Ascending aorta (tissue), 2 donors: Measurements from ENCODE around the gene ADGRG1. TPM values are rescaled to one million over a fixed set of nuclear protein-coding genes. Genes with fewer than 3 reads are reported as not detected.

Source experiments
- DNase-seq, 2 donors: peaks; one replicate each; pipeline ENCODE4 v3.0.0-alpha.2; 2019; ENCODE audit warnings: low spot score in 2 of 2
- H3K27ac ChIP-seq, 2 donors: fragments of 200-600 bp; sonication (generic); one replicate each; pipeline ENCODE4 v1.5.1; 2016 to 2017; ENCODE audit warnings: mild to moderate bottlenecking in 1 of 2
- H3K27me3 ChIP-seq: fragments of 200-600 bp; sonication (generic); one replicate; pipeline ENCODE4 v1.5.1; 2017
- H3K36me3 ChIP-seq, 2 donors: fragments of 200-600 bp; sonication (generic); one replicate each; pipeline ENCODE4 v1.5.1; 2016
- H3K4me1 ChIP-seq, 2 donors: fragments of 200-600 bp; sonication (generic); one replicate each; pipeline ENCODE4 v1.5.1; 2016 to 2017; ENCODE audit warnings: mild to moderate bottlenecking in 1 of 2
- H3K4me3 ChIP-seq, 2 donors: fragments of 200-600 bp; sonication (generic); one replicate each; pipeline ENCODE4 v1.5.1; 2016 to 2017; ENCODE audit warnings: mild to moderate bottlenecking in 1 of 2
- H3K9me3 ChIP-seq, 2 donors: fragments of 200-600 bp; sonication (generic); one replicate each; pipeline ENCODE4 v1.5.1; 2016
- intact Hi-C: fragments of 100-400 bp; cut with DNase I; formaldehyde crosslinking; loops from one replicate; pipeline ENCODE4 v1.15.1; 2023
- total RNA-seq: library from RNA; depleted of rRNA; stranded (reverse); fragments of >200 nt; gene quantifications from one replicate; pipeline ENCODE4 v1.1.0, GENCODE V29; 2016
- TF ChIP-seq, protein P1 (sequence below), 3 experiments: fragments of 200-600 bp in 2 of 3; fragments of 450-650 bp in 1 of 3; sonication (generic) in 2 of 3; IDR thresholded peaks; one replicate each; pipeline ENCODE4 v1.5.1; 2016 to 2019; ENCODE audit warnings: antibody characterized with exemption in 3 of 3, mild to moderate bottlenecking in 1 of 3, moderate library complexity in 1 of 3

The ADGRG1 gene
- total RNA-seq, 1 donor from 2014 or later, result 343 TPM

DNA sequence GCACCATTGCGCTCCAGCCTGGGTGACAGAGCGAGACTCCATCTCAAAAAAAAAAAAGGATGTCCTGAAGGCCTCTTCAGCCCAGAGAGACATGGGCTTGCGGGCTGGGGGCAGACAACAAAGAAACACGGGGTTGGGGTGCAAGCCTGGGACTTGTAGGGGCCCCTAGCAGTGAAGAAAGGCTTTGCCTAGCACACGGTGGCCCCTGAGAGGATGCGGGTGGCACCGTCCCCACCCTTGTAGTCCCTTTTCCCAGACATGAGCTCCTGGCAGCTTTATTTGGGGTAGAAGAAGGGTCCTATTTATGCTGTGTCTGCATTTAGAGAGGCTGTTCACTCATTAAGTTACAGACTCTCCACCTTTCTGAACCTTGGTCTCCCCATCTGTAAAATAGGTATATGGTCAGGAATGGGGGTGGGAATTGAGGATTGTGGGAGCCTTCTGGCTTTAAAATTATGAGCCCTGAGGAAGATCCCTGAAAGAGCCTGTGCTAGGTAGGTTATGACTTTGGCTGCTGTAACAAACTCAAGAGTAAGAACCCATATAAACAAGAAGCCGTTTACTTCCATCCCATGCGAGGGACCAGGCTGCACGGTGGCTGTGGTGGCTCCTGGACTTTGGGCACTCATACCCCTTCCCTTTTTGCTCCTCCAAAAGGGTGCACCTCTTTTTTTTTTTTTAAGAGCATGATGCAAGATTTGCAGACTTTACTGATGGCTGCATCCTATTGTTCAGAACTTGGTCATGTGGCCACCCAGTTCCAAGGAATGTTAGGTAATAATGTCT, 20.6 kb upstream of the ADGRG1 start:
- intact Hi-C loops, result no loop called here
- no peak overlapping the region for H3K4me3 ChIP-seq
- no peaks in the 10 kb centered on the region for H3K36me3 ChIP-seq
- H3K9me3 ChIP-seq, result no peaks in the 10 kb centered on the region
- H3K4me1 ChIP-seq, result no peaks in the 10 kb centered on the region
- TF ChIP-seq, protein P1, sequence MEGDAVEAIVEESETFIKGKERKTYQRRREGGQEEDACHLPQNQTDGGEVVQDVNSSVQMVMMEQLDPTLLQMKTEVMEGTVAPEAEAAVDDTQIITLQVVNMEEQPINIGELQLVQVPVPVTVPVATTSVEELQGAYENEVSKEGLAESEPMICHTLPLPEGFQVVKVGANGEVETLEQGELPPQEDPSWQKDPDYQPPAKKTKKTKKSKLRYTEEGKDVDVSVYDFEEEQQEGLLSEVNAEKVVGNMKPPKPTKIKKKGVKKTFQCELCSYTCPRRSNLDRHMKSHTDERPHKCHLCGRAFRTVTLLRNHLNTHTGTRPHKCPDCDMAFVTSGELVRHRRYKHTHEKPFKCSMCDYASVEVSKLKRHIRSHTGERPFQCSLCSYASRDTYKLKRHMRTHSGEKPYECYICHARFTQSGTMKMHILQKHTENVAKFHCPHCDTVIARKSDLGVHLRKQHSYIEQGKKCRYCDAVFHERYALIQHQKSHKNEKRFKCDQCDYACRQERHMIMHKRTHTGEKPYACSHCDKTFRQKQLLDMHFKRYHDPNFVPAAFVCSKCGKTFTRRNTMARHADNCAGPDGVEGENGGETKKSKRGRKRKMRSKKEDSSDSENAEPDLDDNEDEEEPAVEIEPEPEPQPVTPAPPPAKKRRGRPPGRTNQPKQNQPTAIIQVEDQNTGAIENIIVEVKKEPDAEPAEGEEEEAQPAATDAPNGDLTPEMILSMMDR (IDR thresholded peaks at IDR 0.05), result no peak
- no peak for DNase-seq
- H3K27me3 ChIP-seq, result no peaks in the 10 kb centered on the region
- no peak overlapping the region for H3K27ac ChIP-seq

DNA sequence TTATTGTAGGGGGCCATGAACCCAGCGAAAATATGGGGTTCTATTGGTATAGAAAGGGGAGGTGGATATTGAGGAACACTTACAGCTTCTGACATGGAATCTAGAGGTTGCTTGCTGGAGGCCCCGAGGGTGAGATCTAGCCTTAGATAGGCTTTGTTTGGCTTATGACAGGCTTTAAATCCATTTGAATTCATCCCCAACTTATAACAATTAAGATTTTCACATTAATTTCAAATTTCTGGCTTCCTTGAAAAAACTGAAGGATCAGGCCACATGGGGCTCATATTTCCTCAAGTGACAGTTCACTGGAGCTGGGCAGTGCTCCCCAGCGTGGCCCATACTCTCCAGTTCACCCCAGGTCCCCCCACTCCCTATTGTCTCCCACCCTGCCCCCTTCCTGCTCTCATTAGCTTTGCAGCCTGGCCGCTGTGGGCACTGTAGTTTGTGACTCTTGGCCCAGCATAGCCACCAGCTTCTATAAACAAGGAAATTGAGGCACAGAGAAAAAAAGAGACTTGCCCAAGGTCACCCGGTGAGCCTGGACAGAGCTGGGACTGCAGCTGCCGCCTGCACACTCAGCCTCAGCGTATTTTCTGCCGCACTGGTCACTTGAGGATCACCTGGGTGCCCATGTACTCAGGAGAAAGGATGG, 19.8 kb upstream of the ADGRG1 start:
- no peaks in the 10 kb centered on the region for H3K9me3 ChIP-seq
- H3K27ac ChIP-seq, result no peak overlapping the region
- intact Hi-C loops, result no loop called here
- no peak overlapping the region for H3K4me3 ChIP-seq
- H3K27me3 ChIP-seq, result no peaks in the 10 kb centered on the region
- TF ChIP-seq, protein P1 (IDR thresholded peaks at IDR 0.05), result no peak
- DNase-seq, result peak in 1 of 2 donors; percentile 43
- H3K4me1 ChIP-seq, result no peaks in the 10 kb centered on the region
- no peaks in the 10 kb centered on the region for H3K36me3 ChIP-seq

DNA sequence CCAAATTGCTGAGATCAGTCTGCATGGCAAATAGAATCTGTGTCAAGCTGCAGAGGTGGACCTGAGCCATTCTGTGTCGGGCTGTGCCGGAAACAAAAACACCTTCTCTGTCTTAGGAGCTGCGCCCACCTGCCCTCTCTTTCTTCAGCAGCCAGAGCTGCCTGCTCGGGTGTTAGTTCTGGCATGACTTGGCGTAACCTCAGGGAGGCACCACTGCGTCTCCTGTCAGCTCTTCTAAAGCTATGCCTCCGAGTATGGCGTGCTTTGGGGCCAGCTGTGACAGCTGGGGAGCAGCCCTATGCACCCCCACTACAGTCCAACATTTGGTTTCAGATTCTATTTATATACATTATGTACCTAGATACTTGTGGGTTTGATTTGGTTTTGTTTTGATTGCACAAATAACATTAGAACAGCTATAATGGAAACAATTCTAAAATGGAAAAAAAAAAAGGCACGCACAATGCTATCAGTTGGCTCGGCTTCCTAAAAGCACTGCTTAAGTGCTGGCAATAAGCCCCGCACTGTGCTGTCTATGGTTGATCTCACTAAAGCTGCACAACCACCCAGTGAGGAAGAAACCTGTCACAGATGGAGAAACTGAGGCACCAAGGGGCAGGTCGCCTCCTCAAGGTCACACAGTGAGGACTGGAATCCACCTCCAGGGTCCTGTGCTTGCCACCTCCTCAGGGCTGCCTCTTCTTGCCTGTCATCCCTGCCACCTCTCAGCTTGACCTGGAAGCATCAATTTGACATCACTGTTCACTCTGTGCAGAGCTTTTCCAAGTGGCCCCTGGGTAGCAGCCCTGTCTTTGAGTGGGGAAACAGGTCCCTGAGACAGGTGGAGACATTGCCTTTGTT, 18.7 kb upstream of the ADGRG1 start:
- Histone ChIP-seq H3K4me3 (no peak overlapping the region), H3K4me1 (no peaks in the 10 kb centered on the region), H3K27me3 (no peaks in the 10 kb centered on the region), H3K9me3 (no peaks in the 10 kb centered on the region), H3K36me3 (no peaks in the 10 kb centered on the region), H3K27ac (no peak overlapping the region)
- DNase-seq, result peak in 1 of 2 donors; percentile 59
- TF ChIP-seq, protein P1 (IDR thresholded peaks at IDR 0.05), result no peak
- intact Hi-C loops, result no loop called here

DNA sequence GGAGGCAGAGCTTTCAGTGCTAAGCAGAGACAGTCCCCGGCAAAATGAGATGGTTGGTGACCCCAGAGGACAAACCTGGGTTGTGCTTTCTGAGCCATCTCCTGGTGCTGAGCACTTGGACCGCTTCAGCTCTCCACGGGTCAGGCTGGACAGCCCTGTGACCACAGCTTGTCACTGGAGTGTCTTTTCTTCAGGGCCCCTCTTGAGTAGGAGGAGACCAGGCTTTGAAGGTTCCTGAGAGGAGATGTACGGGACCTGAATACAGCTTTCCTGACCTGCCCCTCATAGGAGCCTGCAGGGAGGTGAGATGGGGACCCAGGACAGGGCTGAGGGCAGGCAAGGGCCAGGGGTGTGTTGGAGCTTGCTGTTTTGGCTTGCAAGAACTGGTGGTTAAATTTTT, 17.8 kb upstream of the ADGRG1 start:
- Histone ChIP-seq H3K4me1 (no peaks in the 10 kb centered on the region), H3K36me3 (no peaks in the 10 kb centered on the region), H3K9me3 (no peaks in the 10 kb centered on the region), H3K27me3 (no peaks in the 10 kb centered on the region), H3K4me3 (no peak overlapping the region), H3K27ac (no peak overlapping the region)
- TF ChIP-seq, protein P1 (IDR thresholded peaks at IDR 0.05), result no peak
- intact Hi-C loops, result no loop called here
- DNase-seq, result peak in 1 of 2 donors; percentile 39

DNA sequence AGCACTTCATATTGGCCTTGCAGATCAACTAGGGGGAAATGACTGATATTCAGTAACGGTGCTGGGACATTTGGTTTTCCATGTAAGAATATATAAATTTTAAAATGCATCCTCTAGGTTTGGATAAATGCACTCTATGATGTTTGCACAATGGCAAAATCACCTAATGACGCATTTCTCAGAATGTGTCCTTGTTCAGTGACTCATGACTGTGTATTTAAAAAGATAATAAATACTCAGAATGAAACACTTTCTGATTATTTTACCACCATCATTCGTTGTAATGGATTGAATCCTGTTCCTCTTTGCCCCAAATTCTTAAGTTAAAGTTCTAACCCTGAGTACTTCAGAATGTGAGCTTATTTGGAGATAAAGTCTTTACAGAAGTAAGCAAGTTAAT, 17.2 kb upstream of the ADGRG1 start:
- H3K4me3 ChIP-seq, result no peak overlapping the region
- no peaks in the 10 kb centered on the region for H3K4me1 ChIP-seq
- H3K36me3 ChIP-seq, result no peaks in the 10 kb centered on the region
- H3K27ac ChIP-seq, result no peak overlapping the region
- no peaks in the 10 kb centered on the region for H3K9me3 ChIP-seq
- TF ChIP-seq, protein P1 (IDR thresholded peaks at IDR 0.05), result no peak
- intact Hi-C loops, result no loop called here
- no peaks in the 10 kb centered on the region for H3K27me3 ChIP-seq
- no peak for DNase-seq
